ENCODE data around the gene SENP7.

The SENP7 gene

GRCh38 chr3:101284757-101285156 is 228.3 kb downstream of the SENP7 start:
- ATAC-seq (no peak), DNase-seq (no peak)
- Mint-ChIP-seq H3K4me3 (no peak overlapping the region), H3K27me3 (no peaks in the 10 kb centered on the region), H3K4me1 (no peaks in the 10 kb centered on the region), H3K9me3 (peaks cover 3 to 8% of the 10 kb centered on the region in 2 donors), H3K27ac (no peak overlapping the region)

GRCh38 chr3:101281521-101282030 is 231.4 kb downstream of the SENP7 start:
- no peaks in the 10 kb centered on the region for H3K27me3 Mint-ChIP-seq

DNA sequence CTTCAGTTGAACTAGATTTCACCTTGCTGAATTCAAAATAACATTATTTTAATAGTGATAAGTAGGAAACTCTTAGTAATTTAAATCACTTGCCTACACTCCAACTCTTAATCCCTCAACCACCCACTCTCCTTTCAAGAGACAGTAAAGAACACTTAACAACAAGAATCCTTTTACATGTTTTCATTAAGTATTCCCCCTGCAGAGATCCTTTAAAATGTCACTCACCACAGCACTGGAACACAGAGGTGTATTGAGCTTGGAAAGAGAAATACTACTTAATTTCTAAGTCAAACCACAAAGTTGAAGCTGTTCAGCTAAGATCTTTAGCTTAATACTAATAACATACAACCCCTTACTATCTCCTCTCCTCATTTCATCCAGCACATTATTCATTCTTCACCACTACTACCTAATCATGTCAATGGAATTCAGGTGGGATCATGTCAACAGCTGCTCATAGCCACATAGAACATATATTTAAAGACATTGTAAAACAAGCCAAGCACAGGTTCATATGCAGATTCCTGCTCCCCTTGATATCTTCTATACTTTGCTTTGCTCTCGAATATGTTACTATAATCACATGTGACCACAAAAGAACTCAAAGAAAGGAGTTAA is 233.1 kb downstream of the SENP7 start:
- no peak for ATAC-seq

More at GRCh38 chr3:101281521-101282030, 231.4 kb downstream of the SENP7 start:
- H3K27ac Mint-ChIP-seq, result no peak overlapping the region
- ATAC-seq, result no peak
- H3K9me3 Mint-ChIP-seq, result no peaks in the 10 kb centered on the region
- no peak for DNase-seq
- no peak overlapping the region for H3K4me3 Mint-ChIP-seq
- H3K4me1 Mint-ChIP-seq, result no peaks in the 10 kb centered on the region

DNA sequence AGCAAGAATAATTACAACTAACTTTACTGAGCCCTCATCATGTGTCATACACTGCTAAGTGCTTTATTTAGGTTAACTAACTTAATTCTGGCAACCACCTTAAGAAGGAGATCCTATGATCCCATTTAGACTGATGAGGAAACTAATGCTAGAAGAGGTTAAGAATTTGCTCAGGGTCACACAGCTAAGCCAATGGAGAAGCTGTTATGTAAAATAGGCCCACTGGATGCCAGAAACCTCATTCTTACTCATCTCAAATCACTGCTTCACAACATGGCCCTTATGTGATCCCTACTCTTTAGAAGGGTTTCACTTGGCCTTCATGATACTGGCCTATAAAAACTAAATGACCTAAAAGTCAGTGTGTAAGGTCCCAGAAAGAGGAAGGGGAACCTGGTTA is 233.8 kb downstream of the SENP7 start:
- ATAC-seq, result no peak
- Mint-ChIP-seq H3K4me3 (no peak overlapping the region), H3K9me3 (no peaks in the 10 kb centered on the region), H3K4me1 (no peaks in the 10 kb centered on the region), H3K27ac (no peak overlapping the region), H3K27me3 (no peaks in the 10 kb centered on the region)
- no peak for DNase-seq

More for the DNA sequence above, 233.1 kb downstream of the SENP7 start:
- H3K9me3 Mint-ChIP-seq, result no peaks in the 10 kb centered on the region
- no peaks in the 10 kb centered on the region for H3K27me3 Mint-ChIP-seq
- no peak for DNase-seq
- H3K4me1 Mint-ChIP-seq, result no peaks in the 10 kb centered on the region
- no peak overlapping the region for H3K27ac Mint-ChIP-seq
- H3K4me3 Mint-ChIP-seq, result no peak overlapping the region

- no peaks in the 10 kb centered on the region for H3K9me3 Mint-ChIP-seq
- H3K4me3 Mint-ChIP-seq, result no peak overlapping the region
- DNase-seq (no peak), ATAC-seq (no peak)
- no peaks in the 10 kb centered on the region for H3K4me1 Mint-ChIP-seq
- peak overlapping the region in 1 of 2 donors; percentile 13 for H3K27ac Mint-ChIP-seq
- no peaks in the 10 kb centered on the region for H3K27me3 Mint-ChIP-seq
Observed at GRCh38 chr3:101278727-101279126, 234.3 kb downstream of the SENP7 start.
